ENCODE measurements around the gene GNA14. TPM values are rescaled to one million over a fixed set of nuclear protein-coding genes. Genes with fewer than 3 reads are reported as not detected.
"Not testable (repeated sequence)": the region's sequence is repeated elsewhere in the genome, so short reads cannot be mapped to it uniquely, and the experiment has no call there.

The GNA14 gene
- total RNA-seq, 1 experiment from 2014 or later, result not detected

DNA sequence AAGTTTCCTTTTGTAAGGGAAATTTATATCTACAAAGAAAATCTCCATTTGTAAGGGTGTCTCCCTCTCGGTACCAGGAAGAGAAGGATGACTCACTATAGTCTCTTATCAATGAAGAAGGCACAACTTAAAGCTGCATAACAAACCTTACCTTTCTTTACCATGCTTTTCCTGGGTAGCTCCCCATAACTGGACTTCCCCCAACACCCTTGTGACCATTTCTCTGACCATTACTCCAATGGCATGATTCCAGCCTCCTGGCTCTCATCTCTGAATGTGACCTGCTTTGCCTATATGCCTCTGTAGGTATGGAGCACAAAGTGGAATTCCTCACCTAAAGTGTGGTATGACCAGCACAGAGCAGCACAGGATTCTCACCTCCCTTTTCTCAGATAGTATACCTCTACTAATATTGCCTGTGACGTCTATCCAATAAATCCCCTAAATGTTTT lies 62.8 kb downstream of the GNA14 start:
- no peak for DNase-seq (ENCODE audit: unreplicated experiment)
- Mint-ChIP-seq H3K27me3 (ENCODE audit: insufficient read depth, unreplicated experiment) (peaks cover 17% of the 10 kb centered on the region), H3K27ac (ENCODE audit: low read depth, unreplicated experiment) (no peak overlapping the region), H3K9me3 (ENCODE audit: unreplicated experiment) (no peaks in the 10 kb centered on the region), H3K36me3 (ENCODE audit: insufficient read depth, unreplicated experiment) (no peaks in the 10 kb centered on the region), H3K4me3 (ENCODE audit: unreplicated experiment) (no peak overlapping the region), H3K4me1 (ENCODE audit: insufficient read depth, unreplicated experiment) (peaks cover 28% of the 10 kb centered on the region)
- CTCF ChIA-PET, result interaction anchor here (0.5 kb wide), 1 partner anchor 30 kb away, joined by 3 read pairs; no protein-coding TSS in a partner anchor
- intact Hi-C loops (cut with micrococcal nuclease), result no loop called here
- POLR2A ChIA-PET, result no interaction called here
- TF ChIP-seq, protein P1, sequence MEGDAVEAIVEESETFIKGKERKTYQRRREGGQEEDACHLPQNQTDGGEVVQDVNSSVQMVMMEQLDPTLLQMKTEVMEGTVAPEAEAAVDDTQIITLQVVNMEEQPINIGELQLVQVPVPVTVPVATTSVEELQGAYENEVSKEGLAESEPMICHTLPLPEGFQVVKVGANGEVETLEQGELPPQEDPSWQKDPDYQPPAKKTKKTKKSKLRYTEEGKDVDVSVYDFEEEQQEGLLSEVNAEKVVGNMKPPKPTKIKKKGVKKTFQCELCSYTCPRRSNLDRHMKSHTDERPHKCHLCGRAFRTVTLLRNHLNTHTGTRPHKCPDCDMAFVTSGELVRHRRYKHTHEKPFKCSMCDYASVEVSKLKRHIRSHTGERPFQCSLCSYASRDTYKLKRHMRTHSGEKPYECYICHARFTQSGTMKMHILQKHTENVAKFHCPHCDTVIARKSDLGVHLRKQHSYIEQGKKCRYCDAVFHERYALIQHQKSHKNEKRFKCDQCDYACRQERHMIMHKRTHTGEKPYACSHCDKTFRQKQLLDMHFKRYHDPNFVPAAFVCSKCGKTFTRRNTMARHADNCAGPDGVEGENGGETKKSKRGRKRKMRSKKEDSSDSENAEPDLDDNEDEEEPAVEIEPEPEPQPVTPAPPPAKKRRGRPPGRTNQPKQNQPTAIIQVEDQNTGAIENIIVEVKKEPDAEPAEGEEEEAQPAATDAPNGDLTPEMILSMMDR (IDR thresholded peaks at IDR 0.05; ENCODE audit: unreplicated experiment), result no peak
- BruUV-seq (replicated peaks), result no TSS peak

DNA sequence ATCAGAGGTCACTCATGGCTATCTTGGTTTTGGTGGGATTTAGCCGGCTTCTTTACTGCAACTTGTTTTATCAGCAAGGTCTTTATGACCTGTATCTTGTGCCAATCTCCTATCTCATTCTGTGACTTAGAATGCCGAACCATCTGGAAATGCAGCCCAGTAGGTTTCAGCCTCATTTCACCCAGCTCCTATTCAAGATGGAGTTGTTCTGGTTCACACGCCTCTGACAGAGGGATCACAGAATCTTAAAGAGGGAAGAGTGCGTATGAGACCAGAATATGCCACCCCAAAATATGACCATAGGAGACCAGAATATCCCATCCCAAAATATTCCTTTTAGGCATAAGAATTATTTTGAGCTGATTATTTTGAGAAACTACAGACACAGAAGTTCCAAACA lies 63.2 kb downstream of the GNA14 start:
- H3K27me3 Mint-ChIP-seq (ENCODE audit: insufficient read depth, unreplicated experiment), result peaks cover 17% of the 10 kb centered on the region
- H3K36me3 Mint-ChIP-seq (ENCODE audit: insufficient read depth, unreplicated experiment); H3K4me3 Mint-ChIP-seq (ENCODE audit: unreplicated experiment); intact Hi-C loops (cut with micrococcal nuclease); CTCF ChIA-PET; H3K27ac Mint-ChIP-seq (ENCODE audit: low read depth, unreplicated experiment); H3K9me3 Mint-ChIP-seq (ENCODE audit: unreplicated experiment); POLR2A ChIA-PET; BruUV-seq (replicated peaks); DNase-seq (ENCODE audit: unreplicated experiment): not testable (repeated sequence)
- peaks cover 32% of the 10 kb centered on the region for H3K4me1 Mint-ChIP-seq (ENCODE audit: insufficient read depth, unreplicated experiment)

DNA sequence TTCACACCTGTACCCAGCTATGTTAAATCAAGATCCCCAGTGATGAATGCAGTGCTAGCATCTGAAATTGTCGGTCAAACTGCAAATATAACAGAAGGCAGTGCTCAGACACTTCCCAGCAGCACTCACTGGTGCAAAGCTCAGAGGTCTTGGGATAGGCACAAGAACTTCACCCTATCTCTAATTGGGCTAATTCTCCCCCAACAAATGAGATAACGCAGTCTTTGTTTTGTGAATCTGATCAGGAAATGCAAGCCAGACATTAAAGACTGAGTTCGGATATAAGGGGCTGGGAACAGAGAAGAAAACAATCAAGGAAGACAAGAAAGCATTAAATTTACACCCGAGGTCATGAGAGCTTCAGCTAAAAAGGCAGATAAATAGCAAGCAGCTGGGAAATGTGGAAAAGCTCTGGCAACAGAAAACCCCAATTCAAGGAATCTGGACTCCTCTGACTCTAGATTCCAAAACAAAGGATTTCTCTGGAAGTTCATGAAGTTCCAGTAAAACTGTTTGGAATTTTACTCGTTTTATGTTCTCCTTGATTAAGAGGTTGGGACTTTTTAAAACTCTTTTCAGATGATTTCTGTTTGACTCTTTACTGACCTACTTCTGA lies 65.1 kb downstream of the GNA14 start:
- DNase-seq (ENCODE audit: unreplicated experiment), result no peak
- no peak overlapping the region for H3K4me3 Mint-ChIP-seq (ENCODE audit: unreplicated experiment)
- H3K27me3 Mint-ChIP-seq (ENCODE audit: insufficient read depth, unreplicated experiment), result peaks cover 17% of the 10 kb centered on the region
- BruUV-seq (replicated peaks), result no TSS peak
- intact Hi-C loops (cut with micrococcal nuclease), result no loop called here
- TF ChIP-seq, protein P1 (IDR thresholded peaks at IDR 0.05; ENCODE audit: unreplicated experiment), result no peak
- no peak overlapping the region for H3K27ac Mint-ChIP-seq (ENCODE audit: low read depth, unreplicated experiment)
- peaks cover 25% of the 10 kb centered on the region for H3K4me1 Mint-ChIP-seq (ENCODE audit: insufficient read depth, unreplicated experiment)
- no peaks in the 10 kb centered on the region for H3K36me3 Mint-ChIP-seq (ENCODE audit: insufficient read depth, unreplicated experiment)
- ChIA-PET POLR2A (no interaction called here), CTCF (interaction anchor here (2.2 kb wide), 1 partner anchor 126 kb away, joined by 4 read pairs; no protein-coding TSS in a partner anchor)
- no peaks in the 10 kb centered on the region for H3K9me3 Mint-ChIP-seq (ENCODE audit: unreplicated experiment)

DNA sequence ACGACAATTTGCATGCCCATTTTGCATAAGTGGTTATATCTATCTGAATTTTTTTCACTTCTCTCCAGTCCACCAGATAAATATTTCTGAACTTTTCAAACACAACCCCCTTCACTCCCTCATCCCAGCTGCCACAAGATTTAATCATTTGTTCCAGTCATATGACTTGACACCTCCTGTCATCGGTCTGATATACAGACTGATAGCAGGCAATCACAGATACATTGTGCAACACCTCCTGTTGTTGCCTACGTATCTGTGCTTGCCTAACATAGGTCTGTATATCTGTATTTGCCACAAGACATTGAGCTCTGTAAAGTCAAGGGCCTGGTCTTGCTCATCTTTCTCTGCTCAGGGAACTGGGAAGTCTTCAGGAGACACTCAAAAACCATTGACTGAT lies 65.6 kb downstream of the GNA14 start:
- H3K4me1 Mint-ChIP-seq (ENCODE audit: insufficient read depth, unreplicated experiment), result peaks cover 22% of the 10 kb centered on the region
- no peaks in the 10 kb centered on the region for H3K9me3 Mint-ChIP-seq (ENCODE audit: unreplicated experiment)
- H3K27ac Mint-ChIP-seq (ENCODE audit: low read depth, unreplicated experiment), result no peak overlapping the region
- TF ChIP-seq, protein P1 (IDR thresholded peaks at IDR 0.05; ENCODE audit: unreplicated experiment), result no peak
- POLR2A ChIA-PET, result no interaction called here
- no peak for DNase-seq (ENCODE audit: unreplicated experiment)
- no peak overlapping the region for H3K4me3 Mint-ChIP-seq (ENCODE audit: unreplicated experiment)
- H3K36me3 Mint-ChIP-seq (ENCODE audit: insufficient read depth, unreplicated experiment), result no peaks in the 10 kb centered on the region
- no TSS peak for BruUV-seq (replicated peaks)
- peaks cover 17% of the 10 kb centered on the region for H3K27me3 Mint-ChIP-seq (ENCODE audit: insufficient read depth, unreplicated experiment)
- CTCF ChIA-PET, result interaction anchor here (2.2 kb wide), 1 partner anchor 125 kb away, joined by 4 read pairs; no protein-coding TSS in a partner anchor
- intact Hi-C loops (cut with micrococcal nuclease), result no loop called here

Data from MCF 10A (cell line).